DMS79 (cell line): ENCODE measurements around the gene TMEM92.
A peak's percentile ranks its signal among the peaks of the same experiment; 100 is the strongest.
"Not testable (repeated sequence)": the region's sequence is repeated elsewhere in the genome, so short reads cannot be mapped to it uniquely, and the experiment has no call there.

ENCODE experiments used
- DNase-seq: peaks from one replicate; lab custom pipeline; 2025; lab: John Stamatoyannopoulos, UW

Gene TMEM92

DNA sequence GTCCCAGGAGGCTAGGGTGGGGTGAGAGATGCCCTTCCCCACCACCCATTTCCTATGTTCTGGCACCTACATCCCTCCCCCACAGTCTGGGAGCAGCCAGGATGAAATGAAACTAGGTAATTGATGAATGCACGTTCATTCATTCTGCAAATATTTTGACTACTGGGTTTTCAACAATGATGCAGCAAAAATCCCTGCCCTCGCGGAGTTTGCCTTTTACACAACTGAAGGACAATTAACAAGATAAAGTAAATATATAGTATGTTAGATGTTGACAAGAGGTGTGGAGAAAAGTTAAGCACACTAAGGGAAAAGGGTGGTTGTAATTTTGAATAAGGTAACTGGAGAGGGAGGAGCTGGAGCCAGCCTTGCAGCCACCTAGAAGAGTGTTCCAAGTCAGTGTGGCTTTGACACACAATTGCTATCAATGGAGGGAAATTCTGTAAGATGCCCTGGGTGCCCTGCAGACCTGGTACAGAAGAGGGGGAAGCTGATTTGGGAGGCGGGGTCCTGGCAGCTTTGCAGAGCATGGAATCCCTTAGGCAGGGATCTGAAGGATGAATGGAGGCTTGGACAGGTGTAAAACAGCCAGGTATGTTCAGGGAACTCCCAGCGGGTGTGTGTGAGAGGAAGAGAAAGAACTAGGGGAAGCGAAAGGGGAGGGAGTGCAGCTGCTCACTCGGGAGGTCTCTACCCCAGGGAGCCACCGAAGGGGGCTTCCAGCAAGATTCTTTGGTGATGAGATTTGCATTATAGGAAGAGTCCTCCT lies 2.5 kb downstream of the TMEM92 start:
- no peak for DNase-seq

DNA sequence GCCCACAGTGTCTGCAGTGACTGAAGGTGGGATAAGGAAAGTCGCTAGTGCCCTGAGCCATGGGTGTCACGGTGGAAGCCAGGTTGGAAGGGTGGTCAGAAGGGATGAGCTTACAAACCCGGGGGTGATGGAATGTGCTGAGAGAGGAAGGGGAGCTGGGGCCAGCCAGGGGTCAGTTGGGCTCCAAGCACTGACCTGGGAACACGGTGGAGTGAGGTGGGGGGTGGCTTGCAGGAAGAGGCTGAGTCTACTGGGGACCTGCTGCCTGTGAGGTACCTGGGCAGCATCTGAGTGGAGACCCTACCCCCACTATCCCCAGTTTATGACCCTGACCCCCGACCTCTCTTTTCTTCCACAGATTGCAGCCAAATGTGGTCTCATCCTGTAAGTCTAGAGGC lies 3.1 kb downstream of the TMEM92 start:
- DNase-seq: no peak

DNA sequence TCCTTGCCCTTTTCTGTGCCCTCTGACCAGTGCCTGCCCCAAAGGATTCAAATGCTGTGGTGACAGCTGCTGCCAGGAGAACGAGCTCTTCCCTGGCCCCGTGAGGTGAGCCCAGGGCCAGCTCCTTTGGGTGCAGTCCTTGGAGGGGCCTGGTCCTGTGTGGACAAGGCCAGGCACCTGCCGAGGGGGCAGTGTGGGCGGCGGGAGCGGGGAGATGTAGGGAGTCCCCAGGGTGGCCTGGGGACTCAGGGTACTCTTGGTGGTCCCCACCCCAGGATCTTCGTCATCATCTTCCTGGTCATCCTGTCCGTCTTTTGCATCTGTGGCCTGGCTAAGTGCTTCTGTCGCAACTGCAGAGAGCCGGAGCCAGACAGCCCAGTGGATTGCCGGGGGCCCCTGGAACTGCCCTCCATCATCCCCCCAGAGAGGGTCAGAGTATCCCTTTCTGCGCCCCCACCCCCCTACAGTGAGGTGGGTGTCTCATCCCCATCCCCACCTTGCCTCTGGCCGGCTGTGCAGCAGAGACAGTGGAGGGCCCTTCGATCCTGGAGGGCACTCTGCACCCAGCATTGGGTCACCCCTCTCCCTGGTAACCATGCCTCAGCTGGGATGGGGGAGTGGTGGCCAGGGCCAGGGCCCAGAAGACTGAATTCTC lies 4.4 kb downstream of the TMEM92 start:
- DNase-seq: no peak

DNA sequence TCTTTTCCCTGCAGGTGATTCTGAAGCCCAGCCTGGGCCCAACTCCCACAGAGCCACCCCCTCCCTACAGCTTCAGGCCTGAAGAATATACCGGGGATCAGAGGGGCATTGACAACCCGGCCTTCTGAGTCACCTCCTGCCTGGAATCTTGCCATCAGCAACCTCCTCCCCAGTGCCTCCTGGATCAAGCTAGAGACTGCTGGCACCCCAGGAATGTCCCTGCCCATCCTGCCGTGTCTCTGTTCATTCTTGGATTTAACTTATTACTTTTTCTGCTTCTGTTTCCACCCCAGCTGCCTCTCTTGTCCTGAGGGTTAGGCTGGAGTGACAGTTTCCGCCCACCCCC lies 4.9 kb downstream of the TMEM92 start:
- no peak for DNase-seq

DNA sequence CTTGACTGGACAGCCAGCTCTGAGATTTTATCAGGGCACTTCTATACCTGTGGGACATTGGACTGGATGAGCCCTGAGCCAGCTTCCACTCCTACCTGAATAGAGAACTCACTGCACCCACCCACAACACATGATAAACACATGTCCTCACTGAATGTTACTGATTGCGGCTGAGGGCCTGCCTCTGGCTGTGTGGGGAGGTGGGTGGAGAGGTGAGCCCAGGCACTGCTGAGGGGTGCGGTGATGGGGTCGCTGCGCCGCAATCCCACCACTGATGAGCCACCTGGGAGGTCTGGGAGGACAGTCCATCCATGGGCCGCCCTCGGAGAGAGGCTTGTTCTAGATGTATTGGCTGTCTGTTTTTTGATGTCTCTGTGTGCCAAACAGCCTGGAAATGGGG lies 5.4 kb downstream of the TMEM92 start:
- DNase-seq: no peak

DNA sequence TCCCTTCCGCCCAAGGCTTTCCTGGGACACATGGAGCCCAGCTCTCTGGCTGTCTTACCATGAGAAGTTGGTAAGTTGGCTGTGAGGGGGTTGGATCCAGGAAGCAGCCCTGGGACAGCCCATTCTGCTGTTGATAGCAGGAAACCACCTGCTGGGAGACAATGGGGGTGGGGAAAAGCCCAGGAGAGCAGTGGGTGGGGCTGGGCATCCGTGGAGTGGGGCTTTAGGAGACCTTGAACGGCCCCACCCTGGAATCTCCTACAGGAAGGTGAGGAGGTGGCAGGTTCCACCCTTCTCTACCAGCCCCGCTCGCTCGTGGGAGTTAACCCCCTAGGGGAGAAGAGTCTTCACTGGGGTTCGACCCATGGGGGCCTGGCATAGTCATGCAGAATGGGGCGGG lies 5.8 kb downstream of the TMEM92 start:
- no peak for DNase-seq

DNA sequence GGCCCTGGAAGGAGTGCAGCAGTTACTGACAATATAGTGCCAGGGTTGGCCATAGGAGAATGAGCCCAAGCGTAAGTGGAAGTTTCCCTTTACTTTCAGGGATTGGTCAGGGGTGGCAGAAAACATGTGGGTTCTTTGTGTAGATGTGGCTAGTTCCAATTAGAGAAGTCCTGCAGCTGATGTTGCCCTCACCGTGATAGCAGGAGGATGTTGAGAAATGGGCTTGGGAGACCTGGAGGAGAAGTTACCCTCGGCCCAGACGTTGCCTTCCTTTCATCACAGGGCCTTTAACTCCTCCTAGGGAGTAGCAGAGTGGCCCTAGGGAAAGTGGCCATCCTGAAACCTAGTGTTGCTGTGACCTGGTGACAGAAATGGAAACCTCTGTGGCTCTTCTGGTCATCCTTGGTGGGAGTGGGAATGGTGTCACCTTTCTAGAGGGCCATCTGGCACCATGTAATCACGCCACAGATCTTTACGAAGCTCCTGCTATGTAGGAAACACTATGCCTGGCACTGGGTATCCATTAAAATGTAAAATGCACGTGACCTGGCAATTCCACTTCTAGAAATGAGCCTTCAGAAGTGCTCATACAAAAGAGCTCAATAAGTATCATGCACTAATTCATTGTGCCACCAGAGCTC lies 6.7 kb downstream of the TMEM92 start:
- no peak for DNase-seq

DNA sequence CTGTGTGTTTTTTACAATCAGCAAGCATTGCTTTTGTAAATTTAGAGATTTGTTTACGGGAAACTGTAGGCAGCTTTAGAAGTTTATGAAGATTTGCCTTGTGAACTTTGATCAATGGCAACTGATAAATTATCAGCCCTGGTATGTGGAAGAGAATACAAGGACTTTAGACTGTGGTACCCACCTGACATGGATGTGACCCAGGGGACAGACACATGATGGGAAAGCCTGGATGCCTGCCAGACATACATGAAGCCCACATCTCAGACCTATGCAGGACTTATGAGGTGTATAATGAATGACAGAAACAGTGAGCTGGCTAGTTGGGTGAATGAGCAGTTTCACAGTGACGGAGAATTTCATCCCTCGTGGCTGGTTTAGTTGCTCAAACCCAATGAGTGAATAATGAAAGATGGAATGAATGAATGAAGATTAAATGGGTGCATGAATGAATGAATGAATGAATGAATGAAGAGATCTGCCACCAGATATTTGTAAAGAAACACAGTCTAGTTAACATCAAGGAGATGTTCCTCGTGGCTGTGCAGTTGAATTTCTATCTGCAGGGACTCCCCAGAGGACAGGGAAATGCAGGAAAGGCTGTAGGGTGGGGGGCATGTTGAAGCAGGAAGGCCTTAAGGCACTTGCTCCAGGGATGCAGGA lies 7.6 kb downstream of the TMEM92 start:
- no peak for DNase-seq

DNA sequence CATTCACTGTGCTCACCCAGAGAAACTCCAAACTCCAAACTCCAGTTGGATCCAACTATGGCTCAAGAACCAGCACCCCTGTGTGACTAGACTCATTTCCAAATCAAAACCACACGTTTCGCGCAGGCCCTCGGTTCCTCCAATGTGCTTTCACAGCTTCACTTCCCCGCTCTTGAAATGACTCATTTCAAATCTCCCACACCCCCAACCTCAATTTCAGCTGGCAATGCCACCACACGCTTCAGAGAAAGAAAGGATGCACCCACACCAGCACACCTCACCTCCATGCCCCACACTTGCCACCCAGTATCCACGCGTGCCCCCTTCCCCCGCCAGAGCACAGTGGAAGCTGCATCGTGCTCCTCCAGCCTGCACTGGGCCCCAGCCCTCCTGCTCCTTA lies 9.0 kb downstream of the TMEM92 start:
- DNase-seq: no peak

DNA sequence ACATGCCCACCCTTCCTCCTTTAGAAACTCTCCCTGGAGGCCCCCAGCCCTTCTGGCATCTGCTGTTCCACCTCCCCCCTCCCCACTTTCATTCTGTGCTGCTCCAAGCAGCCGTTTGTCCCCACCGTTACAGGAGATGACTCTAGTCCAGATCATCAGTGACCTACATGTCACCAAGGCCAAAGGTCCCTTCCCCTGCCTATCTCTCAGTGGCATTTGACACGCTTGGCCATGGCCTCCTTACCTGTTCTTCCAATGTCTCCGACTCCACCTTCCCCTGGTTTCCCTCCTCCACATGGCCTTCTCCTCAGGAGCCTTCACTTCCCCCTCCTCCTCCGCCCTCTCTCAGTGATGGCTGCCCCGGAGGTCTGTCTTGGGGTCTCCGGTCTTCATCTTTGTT lies 9.4 kb downstream of the TMEM92 start:
- no peak for DNase-seq

DNA sequence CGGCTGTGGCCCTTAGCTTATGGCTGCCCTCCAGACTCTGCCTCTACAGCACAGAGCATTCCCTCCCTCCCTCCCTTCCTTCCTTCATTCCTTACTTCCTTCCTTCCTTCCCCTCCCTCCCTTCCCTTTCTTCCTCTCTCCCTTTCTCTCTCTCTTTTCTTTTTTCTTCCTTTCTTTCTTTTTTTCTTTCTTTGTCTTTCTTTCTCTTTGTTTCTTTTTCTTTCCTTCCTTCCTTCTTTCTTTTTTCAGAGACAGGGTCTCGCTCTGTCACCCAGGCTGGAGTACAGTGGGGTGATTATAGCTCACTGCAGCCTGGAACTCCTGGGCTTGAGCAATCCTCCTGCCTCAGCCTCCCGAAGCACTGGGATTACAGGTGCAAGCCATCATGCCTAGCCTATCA lies 11.7 kb downstream of the TMEM92 start:
- no peak for DNase-seq

DNA sequence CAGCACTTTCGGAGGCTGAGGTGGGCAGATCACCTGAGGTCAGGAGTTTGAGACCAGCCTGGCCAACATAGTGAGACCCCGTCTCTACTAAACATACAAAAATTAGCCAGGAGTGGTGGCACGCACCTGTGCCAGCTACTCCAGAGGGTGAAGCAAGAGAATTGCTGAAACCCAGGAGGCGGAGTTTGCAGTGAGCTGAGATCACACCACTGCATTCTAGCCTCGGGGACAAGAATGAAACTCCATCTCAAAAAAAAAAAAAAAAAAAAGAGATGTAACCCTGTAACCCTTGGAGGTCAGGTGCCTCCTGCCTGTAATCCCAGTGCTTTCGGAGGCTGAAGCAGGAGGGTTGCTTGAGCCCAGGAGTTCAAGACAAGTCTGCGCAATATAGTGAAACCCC lies 13.0 kb downstream of the TMEM92 start:
- not testable (repeated sequence) for DNase-seq

DNA sequence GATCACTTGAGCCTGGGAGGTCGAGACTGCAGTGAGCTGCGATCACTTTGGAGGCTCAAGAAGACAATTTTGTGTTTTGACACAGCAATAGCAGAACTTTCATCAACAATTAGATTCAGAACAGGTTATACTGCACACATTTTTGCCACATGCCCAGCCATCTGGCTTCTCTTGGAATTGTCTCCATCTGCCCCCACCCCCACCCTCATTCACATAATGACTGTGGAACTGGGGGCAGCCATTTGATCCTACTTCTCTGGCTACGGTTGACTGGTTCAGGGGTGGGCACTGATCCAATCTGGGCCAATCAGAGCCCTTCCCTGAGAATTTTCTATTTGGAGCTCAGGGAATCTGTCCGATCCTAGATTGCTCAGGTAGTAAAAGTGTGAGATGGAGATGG lies 14.0 kb downstream of the TMEM92 start:
- no peak for DNase-seq

DNA sequence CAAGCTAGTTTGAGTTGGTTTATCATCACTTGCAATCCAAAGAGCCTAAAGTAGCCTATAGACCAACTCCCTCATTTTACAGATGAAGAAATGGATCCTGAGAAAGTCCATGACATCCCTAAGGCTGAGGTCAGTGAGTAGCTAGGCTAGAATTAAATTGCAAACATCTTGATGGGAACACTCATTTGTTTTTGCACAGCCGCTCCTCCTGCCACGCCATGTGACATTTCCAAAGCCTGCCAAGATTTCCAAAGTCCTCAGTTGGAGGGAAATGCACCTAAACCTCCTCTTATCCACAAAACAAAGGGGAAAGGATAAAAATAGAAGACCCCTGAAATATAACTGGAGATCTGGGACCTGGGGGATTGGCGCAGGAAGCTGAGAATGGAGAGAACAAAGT lies 15.0 kb downstream of the TMEM92 start:
- DNase-seq: no peak

DNA sequence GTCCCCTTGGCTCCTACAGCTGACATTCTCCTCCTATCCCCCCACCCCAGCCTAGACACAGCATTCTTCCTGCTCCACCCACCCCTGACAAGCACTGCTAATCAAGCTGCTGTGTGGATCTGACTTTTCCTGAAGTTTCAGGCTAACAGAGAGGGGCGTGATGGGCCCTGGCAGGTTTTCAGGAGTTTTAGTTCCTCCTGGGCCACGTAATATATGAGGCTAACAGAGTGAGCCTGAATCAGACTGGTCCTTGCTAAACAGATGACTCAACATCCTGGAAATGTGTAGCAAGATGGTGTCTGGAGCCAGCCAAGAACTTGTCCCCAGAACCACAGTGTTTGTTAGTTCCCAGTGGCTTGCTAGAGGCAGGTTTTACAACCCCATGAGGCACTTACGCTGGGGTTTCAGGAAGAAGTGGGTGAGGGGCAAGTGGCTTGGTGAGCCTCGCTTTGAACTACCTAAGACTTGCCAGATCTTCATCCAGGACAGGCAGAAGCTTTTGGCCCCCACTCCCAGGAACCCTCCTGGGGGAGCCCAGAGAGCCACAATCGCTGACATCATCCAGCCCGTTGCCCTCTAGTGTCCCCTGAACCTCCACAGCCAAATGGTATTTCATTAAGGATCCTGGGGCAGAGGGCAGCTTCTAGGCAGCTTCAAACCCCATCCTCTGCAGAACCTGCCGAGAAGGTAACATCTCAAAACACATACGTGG lies 15.9 kb downstream of the TMEM92 start:
- no peak for DNase-seq

DNA sequence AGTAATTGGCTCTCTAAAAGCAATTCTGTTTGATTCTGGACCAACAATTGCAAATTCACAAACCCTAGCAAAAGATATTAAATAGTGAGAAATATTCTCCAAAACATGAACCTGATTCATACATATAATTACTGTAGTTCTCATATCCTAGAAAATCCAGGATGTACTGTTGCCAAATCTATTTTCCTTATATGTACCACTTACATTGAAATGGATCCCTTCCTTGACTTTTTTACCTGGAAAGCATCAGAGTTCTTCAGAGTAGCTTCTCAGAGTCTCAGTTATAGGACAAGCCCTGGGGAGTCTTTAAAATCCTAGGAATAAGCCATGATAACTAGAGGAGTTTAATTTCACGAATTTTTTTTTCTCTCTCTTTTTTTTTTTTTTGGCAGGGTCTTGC lies 16.7 kb downstream of the TMEM92 start:
- DNase-seq: no peak

DNA sequence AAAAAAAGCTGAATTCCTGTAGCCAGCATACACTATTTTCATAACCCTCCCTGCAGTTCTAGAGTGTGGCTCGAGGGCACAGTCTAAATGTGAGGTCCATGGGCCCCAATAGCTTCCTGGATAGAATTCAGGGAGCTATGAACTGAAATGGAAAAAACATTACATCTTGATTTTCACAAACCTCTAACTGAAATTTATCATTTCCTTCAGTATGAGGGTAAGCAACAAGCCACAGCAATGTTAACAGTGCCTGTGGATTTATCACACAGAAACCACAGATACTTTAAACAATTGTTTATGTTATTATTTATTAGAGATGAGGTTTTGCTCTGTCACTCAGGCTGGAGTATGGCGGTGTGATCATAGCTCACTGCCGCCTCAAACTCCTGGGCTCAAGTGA lies 18.2 kb downstream of the TMEM92 start:
- DNase-seq: no peak

DNA sequence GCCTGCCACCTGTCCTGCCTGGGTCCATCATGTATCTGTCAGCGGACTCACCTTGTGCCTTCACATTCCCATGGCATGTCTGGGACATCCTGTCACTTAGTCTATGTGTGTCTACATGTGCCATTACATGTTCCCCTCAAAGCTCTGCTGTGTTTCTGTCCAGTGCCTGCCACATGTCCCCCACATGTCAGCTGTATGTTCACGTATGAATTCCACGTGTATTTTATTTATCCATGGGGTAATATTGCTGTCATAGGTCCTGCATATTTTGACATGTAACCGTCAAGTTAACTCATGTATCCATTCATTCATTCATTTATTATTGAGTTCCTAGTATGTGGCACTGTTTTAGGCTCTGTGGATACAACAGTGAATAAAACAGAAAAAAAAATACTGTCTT lies 20.8 kb downstream of the TMEM92 start:
- DNase-seq: no peak

DNA sequence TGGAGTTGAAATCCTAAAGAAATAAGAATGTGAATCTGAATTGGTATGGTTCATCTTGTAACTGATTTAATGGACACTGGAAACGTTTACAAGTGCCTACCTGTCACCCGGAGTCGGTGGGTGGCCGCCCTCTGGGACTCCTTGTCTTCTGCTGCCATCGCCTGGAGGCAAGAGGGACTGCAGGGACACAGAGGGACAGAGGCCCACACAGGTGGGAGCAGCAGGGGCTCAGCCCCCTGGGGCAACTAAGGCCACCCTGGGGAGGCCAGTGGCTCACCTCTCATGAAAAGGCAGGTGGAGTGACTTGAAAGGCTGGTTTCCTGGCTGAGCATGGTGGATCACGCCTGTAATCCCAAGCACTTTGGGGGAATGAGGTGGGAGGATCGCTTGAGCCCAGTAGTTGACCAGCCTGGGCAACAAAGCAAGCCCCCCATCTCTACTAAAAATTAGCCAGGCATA lies 23.2 kb downstream of the TMEM92 start:
- peak; percentile 35 for DNase-seq

DNA sequence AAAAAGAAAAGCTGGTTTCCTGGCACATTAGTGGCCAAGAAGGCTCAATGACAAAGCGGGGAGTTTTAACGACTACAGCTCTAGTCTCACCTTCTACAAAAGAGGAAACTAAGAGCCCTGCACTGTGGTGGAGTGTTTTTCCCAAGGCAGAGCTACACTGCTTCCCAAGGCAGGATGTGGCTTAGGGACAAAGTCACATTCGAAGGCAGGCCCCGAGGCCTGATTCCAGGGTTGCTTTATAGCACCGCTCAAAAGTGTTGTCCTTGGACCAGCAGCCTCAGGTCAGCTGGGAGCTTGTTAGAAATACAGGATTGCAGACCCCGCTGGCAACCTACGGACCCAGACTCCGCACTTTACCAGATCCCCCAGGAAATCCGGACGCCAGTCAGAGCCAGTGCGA lies 23.8 kb downstream of the TMEM92 start:
- no peak for DNase-seq

DNA sequence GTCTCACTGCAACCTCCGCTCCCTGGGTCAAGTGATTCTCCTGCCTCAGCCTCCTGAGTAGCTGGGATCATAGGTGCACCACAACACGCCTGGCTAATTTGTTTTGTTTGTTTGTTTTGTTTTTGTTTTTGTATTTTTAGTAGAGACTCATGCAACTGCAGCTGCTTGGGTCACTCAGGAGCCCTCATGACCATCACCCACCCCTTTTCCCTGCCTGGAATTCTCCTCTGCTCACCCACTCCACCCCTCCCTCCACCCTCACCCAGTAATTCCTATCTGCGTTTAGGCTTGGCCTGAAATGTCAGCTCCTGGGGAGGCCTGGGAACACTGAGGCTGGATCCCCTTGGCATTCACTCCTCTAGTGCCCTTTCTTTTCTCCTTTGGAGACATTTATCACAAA lies 25.5 kb downstream of the TMEM92 start:
- DNase-seq: no peak

DNA sequence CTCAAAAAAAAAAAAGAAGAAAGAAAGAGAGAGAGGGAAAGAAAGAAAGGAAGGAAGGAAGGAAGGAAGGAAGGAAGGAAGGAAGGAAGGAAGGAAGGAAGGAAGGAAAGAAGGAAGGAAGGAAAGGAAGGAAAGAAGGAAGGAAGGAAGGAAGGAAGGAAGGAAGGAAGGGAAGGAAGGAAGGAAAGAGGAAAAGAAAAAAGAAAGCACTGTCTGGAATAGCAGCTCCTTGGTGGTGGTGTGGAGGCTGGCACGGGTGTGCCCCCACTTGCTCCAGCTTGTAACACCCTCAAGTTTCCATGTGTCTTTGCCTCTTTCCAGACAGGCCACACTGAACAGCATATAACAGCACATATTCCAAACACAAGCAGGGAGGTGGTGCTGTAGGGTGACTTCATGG lies 26.6 kb downstream of the TMEM92 start:
- DNase-seq: not testable (repeated sequence)
